Measurements from ENCODE around the gene SRP68.

Gene SRP68

DNA sequence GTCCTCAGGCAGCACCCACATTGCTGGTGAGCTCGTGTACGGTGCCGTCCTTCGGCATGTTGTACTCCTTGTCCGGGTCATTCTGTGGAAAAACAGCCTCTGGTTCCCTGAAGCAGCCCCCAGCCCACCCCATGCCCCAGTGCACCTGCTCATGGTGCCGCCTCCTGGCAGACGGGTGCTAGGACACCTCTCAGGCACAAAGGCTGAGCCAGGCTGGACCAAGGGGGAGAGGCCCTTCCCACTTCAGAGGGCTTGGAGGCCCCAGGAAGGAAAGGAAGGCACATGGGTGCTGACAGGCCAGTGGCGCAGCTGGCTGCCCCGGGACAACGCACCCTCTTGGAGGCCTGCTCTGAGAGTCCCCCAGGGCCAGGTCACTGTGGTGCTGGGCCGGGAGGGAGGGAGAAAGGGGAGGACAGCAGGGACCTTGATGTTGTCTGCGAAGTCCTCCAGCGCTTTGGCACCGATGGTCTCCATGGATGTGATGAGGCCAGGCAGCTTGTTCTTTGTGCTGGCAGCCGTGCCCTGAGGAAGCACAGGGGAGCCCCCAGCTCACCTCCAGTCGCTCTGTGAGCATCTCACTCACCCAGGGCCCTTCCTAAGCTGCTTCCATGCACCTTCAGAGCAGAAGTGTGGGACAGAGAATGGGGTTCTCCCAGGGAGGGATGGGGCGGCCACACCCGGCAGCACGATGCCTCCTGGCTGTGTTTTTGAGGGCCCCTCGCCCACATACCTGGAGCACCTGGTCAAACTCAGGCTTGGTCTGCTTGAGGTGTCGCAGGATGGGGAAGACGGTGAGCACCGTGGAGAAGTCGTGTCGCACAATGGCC is 15.9 kb upstream of the SRP68 start:
- Histone ChIP-seq H3K4me1 (ENCODE audit: control insufficient read depth, insufficient read depth, low read length) (no peaks in the 10 kb centered on the region), H3K4me3 (ENCODE audit: low read depth, low read length) (no peak overlapping the region), H3K9me3 (ENCODE audit: control insufficient read depth, insufficient read depth, low read length) (no peaks in the 10 kb centered on the region), H3K27me3 (ENCODE audit: control insufficient read depth, insufficient read depth, low read length) (no peaks in the 10 kb centered on the region), H3K9ac (ENCODE audit: low read depth, low read length) (no peak overlapping the region), H3K36me3 (ENCODE audit: control insufficient read depth, insufficient read depth, low read length) (peaks cover 79% of the 10 kb centered on the region)

DNA sequence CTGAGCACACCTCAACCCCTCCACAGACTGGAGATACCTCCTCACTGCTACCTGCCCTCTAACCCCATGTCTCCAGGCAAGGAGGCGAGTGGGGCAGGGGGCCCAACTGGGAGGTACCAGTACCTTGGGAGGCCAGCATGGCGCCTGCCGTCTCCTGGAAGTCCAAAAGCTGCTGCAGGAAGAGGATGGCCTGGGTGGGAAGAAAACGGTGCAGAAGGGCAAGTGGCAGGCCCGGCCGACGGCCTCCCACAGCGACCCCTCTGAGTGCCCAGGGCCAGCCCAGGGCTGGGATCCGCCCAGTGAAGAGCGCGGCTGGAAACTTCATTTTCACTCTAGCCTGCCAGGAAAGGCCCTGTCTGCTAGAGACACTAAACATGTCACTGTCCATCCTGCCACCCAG is 15.2 kb upstream of the SRP68 start:
- Histone ChIP-seq H3K4me1 (ENCODE audit: control insufficient read depth, insufficient read depth, low read length) (no peaks in the 10 kb centered on the region), H3K4me3 (ENCODE audit: low read depth, low read length) (no peak overlapping the region), H3K9me3 (ENCODE audit: control insufficient read depth, insufficient read depth, low read length) (no peaks in the 10 kb centered on the region), H3K9ac (ENCODE audit: low read depth, low read length) (no peak overlapping the region), H3K36me3 (ENCODE audit: control insufficient read depth, insufficient read depth, low read length) (peaks cover 77% of the 10 kb centered on the region), H3K27me3 (ENCODE audit: control insufficient read depth, insufficient read depth, low read length) (no peaks in the 10 kb centered on the region)

DNA sequence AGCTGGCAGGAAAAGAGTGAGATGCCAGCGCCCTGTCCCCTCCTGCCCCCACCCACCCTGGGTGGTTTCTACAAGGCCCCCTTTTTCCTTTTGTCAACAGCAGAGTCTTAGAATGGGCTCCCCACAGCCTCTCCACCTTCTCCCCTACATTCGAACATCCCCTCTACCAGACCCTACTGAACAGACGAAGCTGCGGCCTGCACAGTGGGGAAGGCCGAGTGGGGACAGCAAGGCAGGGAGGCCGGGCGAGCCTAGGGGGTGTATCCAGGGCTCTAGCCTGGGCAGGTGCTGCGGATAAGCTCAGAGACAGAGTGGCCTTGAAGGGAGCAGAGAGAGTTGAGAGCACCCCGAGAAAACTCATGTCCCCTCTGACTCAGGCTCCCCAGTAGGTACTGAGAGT is 14.1 kb upstream of the SRP68 start:
- no peak overlapping the region for H3K4me3 ChIP-seq (ENCODE audit: low read depth, low read length)
- no peaks in the 10 kb centered on the region for H3K4me1 ChIP-seq (ENCODE audit: control insufficient read depth, insufficient read depth, low read length)
- H3K27me3 ChIP-seq (ENCODE audit: control insufficient read depth, insufficient read depth, low read length): no peaks in the 10 kb centered on the region
- H3K9me3 ChIP-seq (ENCODE audit: control insufficient read depth, insufficient read depth, low read length): no peaks in the 10 kb centered on the region
- H3K36me3 ChIP-seq (ENCODE audit: control insufficient read depth, insufficient read depth, low read length): peaks cover 68% of the 10 kb centered on the region
- H3K9ac ChIP-seq (ENCODE audit: low read depth, low read length): no peak overlapping the region

DNA sequence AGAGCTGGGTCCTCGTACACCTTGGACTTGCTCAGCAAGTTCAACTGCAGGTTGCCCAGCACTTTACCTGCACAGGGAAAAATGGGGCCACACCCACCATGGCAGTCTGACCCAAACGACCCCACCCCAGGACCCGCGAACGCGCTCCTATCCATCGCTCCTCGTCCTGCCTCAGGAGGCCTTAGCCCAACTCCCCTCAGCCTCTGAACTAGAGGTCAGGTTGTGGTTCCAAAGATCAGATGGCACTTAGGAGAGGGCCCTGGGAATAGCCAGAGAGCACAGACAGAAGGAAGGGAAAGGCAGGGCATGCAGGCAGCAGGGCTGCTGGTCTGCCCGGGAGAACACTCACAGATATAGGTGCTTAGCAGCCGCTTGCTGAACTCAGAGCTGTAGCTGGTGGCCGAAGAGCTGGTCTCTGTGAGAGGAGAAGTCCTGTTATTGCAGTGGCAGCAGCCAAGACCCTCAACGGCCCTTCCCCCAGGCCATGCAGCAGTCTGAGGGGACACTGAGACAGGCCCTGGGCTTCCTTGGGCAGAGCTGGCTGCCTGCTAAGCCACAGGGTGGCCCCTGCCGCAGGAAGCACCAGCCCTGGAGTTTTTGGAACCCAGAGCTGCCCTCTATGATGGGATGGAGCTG is 13.5 kb upstream of the SRP68 start:
- peaks cover 67% of the 10 kb centered on the region for H3K36me3 ChIP-seq (ENCODE audit: control insufficient read depth, insufficient read depth, low read length)
- no peaks in the 10 kb centered on the region for H3K9me3 ChIP-seq (ENCODE audit: control insufficient read depth, insufficient read depth, low read length)
- no peak overlapping the region for H3K4me3 ChIP-seq (ENCODE audit: low read depth, low read length)
- H3K4me1 ChIP-seq (ENCODE audit: control insufficient read depth, insufficient read depth, low read length): no peaks in the 10 kb centered on the region
- H3K9ac ChIP-seq (ENCODE audit: low read depth, low read length): no peak overlapping the region
- H3K27me3 ChIP-seq (ENCODE audit: control insufficient read depth, insufficient read depth, low read length): no peaks in the 10 kb centered on the region

DNA sequence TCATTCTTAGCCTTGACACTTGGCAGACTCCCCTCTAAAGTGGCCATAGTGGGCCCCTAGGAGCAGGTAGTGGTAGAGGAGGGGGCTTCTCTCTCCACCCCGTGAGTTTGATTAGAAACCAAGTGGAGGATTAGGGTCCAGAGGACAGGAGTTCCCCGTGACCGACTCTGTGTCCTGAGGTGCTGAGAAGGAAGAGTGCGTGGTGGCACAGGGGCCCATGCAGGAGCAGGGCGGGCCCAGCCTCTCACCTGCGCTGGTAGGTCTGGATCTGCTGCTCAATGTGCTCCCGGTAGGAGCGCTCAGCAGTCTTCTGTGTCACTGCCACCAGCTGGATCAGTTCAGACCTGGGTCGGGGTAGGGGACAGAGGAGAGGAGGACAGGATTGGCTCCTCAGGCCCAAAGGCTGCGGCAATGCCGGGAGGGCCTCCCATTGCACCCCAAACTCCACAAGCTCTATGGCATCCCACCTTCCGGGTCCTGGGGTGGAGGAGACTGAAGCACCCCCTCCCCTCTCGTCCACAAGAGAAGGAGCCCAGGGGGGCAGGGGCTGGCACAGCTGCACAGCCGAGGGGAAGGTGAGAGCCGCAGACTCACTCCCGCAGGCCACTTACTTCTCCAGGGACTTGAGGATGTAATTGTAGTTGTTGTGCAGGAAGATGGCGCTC is 12.9 kb upstream of the SRP68 start:
- H3K9ac ChIP-seq (ENCODE audit: low read depth, low read length): no peak overlapping the region
- H3K36me3 ChIP-seq (ENCODE audit: control insufficient read depth, insufficient read depth, low read length): peaks cover 62% of the 10 kb centered on the region
- H3K4me3 ChIP-seq (ENCODE audit: low read depth, low read length): no peak overlapping the region
- peaks cover under 1% of the 10 kb centered on the region for H3K27me3 ChIP-seq (ENCODE audit: control insufficient read depth, insufficient read depth, low read length)
- no peaks in the 10 kb centered on the region for H3K9me3 ChIP-seq (ENCODE audit: control insufficient read depth, insufficient read depth, low read length)
- peaks cover 6% of the 10 kb centered on the region for H3K4me1 ChIP-seq (ENCODE audit: control insufficient read depth, insufficient read depth, low read length)

DNA sequence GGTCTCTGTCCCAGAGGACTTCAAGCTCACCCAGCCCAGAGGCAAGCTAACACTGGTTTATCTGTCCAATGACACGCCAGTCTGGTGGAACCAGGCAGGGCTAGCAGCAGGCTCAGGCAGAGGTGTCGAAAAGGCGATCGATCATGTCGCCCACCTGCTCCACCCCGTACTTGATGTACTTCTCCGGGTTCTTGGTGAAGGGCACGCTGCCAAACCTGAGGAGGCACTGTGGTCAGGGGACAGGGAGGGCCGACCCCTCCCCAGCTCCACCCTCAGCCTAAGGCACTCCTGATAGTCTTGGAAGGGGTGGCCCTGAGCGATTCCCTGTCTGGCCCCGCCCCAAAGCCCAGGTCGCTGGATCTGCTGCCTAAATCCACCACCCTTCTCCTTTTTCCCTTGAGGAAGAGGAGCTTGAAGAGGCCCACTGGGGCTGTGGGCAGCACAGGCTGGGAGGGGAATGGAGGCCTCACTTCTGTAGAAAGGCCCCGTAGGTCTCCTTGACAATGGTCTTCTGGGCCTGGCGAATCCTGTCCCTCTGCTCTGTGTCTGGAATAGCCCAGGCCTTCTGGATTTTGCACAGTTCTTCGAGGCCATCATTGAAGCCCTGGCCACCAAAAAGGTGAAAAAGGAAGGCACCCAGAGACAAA is 11.3 kb upstream of the SRP68 start:
- H3K4me3 ChIP-seq (ENCODE audit: low read depth, low read length): no peak overlapping the region
- H3K9me3 ChIP-seq (ENCODE audit: control insufficient read depth, insufficient read depth, low read length): no peaks in the 10 kb centered on the region
- H3K36me3 ChIP-seq (ENCODE audit: control insufficient read depth, insufficient read depth, low read length): peaks cover 54% of the 10 kb centered on the region
- H3K27me3 ChIP-seq (ENCODE audit: control insufficient read depth, insufficient read depth, low read length): peaks cover 14% of the 10 kb centered on the region
- H3K9ac ChIP-seq (ENCODE audit: low read depth, low read length): no peak overlapping the region
- H3K4me1 ChIP-seq (ENCODE audit: control insufficient read depth, insufficient read depth, low read length): peaks cover 14% of the 10 kb centered on the region

DNA sequence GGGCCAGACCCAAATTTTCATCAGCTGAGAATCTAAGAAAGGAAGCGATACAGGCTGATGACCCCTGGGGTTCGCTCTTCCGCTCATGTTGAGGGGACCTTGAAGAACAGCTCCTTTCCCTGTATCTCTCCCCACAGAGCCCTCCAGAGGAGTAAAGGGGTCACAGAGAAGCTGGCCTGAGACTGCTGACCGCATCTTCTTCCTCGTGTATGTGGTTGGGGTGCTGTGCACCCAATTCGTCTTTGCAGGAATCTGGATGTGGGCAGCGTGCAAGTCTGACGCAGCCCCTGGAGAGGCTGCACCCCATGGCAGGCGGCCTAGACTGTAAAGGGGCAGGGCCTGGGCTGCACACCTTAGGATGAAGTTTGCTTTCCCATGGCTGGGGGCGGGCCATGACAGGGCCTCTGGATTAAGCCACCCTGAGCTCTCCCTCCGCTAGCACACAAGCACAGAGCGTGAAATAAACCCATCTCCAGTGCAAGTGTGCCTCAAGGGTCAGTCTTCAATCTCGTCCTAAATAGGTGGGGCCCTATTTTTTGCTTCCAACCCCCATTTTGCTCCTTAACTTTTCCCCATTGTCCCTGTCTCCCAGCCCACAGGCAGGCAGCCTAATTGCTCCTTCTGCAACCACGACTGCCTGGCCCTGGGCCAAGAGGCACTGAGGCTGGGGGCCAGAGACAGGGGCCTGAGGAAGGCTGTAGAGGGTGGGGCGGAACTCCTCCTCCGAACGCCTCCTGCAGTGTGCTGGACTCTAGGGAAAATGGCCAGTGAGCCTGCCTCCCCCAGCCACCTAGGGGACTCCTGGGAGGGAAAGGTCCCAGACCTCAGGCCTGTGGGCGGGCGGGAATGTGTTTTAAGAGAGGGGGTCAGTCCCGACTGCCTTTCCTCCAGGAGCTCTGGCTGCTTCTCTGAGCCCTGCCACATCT is 10.3 kb upstream of the SRP68 start:
- H3K27me3 ChIP-seq (ENCODE audit: control insufficient read depth, insufficient read depth, low read length): peaks cover 24% of the 10 kb centered on the region
- H3K9me3 ChIP-seq (ENCODE audit: control insufficient read depth, insufficient read depth, low read length): no peaks in the 10 kb centered on the region
- H3K9ac ChIP-seq (ENCODE audit: low read depth, low read length): no peak overlapping the region
- peaks cover 14% of the 10 kb centered on the region for H3K4me1 ChIP-seq (ENCODE audit: control insufficient read depth, insufficient read depth, low read length)
- H3K36me3 ChIP-seq (ENCODE audit: control insufficient read depth, insufficient read depth, low read length): peaks cover 44% of the 10 kb centered on the region
- no peak overlapping the region for H3K4me3 ChIP-seq (ENCODE audit: low read depth, low read length)

DNA sequence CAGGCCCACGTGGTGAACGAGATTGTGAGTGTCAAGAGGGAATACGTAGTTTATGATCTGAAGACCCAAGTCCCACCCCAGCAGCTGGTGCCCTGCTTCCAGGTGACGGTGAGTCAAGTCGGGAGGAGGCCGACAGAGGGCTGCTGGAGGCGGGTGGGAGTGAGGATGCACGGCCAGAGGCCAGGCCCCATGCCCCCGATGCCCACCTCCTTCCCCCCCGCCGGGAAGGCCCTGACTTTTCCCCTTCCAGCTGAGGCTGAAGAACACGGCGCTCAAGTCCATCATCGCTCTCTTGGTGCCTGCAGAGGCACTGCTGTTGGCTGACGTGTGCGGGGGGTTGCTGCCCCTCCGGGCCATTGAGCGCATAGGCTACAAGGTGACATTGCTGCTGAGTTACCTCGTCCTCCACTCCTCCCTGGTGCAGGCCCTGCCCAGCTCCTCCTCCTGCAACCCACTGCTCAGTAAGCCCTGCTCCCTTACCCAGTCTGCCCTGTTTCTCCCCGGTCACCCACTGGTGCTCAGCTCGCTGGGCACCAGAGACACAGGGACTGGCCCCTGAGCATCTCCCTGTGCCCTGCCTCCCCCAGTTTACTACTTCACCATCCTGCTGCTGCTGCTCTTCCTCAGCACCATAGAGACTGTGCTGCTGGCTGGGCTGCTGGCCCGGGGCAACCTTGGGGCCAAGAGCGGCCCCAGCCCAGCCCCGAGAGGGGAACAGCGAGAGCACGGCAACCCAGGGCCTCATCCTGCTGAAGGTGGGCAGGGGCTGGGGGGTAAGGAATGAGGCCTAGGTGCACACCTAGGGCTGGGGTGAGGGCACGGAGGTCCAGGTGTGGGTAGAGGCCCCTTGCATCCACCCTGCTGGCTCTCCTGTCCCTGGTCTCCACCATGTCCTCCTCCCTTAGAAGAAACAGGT is 9.2 kb upstream of the SRP68 start:
- peaks cover 35% of the 10 kb centered on the region for H3K27me3 ChIP-seq (ENCODE audit: control insufficient read depth, insufficient read depth, low read length)
- H3K9me3 ChIP-seq (ENCODE audit: control insufficient read depth, insufficient read depth, low read length): no peaks in the 10 kb centered on the region
- H3K4me3 ChIP-seq (ENCODE audit: low read depth, low read length): no peak overlapping the region
- H3K36me3 ChIP-seq (ENCODE audit: control insufficient read depth, insufficient read depth, low read length): peaks cover 33% of the 10 kb centered on the region
- peaks cover 17% of the 10 kb centered on the region for H3K4me1 ChIP-seq (ENCODE audit: control insufficient read depth, insufficient read depth, low read length)
- no peak overlapping the region for H3K9ac ChIP-seq (ENCODE audit: low read depth, low read length)

DNA sequence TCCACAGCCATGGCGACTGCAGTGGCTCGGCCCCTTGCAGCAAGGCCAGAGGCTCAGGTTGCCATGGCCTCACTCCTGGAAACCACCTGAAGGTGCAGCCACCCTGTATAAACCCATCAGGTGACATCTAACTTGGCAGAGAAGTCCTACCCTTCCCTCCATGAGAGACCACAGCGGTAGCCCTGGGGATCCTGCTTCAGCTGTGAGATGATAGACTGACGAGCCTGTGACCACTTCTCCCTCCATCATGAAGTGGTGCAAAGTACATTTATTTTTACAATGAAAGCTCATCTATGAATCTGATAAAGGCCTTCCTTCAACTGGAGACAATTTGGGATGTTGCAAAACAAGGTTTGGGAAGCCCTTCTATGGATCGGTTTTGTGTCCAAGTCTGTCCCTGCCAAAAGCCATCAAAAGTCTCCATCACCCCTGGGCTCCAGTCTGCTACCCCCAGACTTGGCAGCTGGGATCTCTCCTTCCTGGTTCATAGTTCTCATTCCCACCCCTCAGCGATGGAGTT is 8.5 kb upstream of the SRP68 start:
- peaks cover 17% of the 10 kb centered on the region for H3K4me1 ChIP-seq (ENCODE audit: control insufficient read depth, insufficient read depth, low read length)
- peaks cover 27% of the 10 kb centered on the region for H3K36me3 ChIP-seq (ENCODE audit: control insufficient read depth, insufficient read depth, low read length)
- peaks cover 42% of the 10 kb centered on the region for H3K27me3 ChIP-seq (ENCODE audit: control insufficient read depth, insufficient read depth, low read length)
- H3K9me3 ChIP-seq (ENCODE audit: control insufficient read depth, insufficient read depth, low read length): no peaks in the 10 kb centered on the region
- H3K9ac ChIP-seq (ENCODE audit: low read depth, low read length): no peak overlapping the region
- H3K4me3 ChIP-seq (ENCODE audit: low read depth, low read length): peak overlapping the region; percentile 41

Data from iPS-15b (cell line).